Brain pericyte (primary cell): ENCODE measurements around the gene LRRC45.
"Not testable (repeated sequence)": the region's sequence is repeated elsewhere in the genome, so short reads cannot be mapped to it uniquely, and the experiment has no call there.

Experiments
- DNase-seq: peaks from one replicate; pipeline ENCODE4 v3.0.0-alpha.2; 2012; ENCODE audit warnings: low read depth, low spot score

LRRC45 gene

GRCh38 chr17:82022981-82023446, at the start of gene LRRC45:
LRRC45 (plus strand) TSS chr17:82023305; CDS start chr17:82023644, 339 bp downstream.
- peak; percentile 98 for DNase-seq

- no peak for DNase-seq
Measured at GRCh38 chr17:81973432-81973831, 49.7 kb upstream of the LRRC45 start.

DNA sequence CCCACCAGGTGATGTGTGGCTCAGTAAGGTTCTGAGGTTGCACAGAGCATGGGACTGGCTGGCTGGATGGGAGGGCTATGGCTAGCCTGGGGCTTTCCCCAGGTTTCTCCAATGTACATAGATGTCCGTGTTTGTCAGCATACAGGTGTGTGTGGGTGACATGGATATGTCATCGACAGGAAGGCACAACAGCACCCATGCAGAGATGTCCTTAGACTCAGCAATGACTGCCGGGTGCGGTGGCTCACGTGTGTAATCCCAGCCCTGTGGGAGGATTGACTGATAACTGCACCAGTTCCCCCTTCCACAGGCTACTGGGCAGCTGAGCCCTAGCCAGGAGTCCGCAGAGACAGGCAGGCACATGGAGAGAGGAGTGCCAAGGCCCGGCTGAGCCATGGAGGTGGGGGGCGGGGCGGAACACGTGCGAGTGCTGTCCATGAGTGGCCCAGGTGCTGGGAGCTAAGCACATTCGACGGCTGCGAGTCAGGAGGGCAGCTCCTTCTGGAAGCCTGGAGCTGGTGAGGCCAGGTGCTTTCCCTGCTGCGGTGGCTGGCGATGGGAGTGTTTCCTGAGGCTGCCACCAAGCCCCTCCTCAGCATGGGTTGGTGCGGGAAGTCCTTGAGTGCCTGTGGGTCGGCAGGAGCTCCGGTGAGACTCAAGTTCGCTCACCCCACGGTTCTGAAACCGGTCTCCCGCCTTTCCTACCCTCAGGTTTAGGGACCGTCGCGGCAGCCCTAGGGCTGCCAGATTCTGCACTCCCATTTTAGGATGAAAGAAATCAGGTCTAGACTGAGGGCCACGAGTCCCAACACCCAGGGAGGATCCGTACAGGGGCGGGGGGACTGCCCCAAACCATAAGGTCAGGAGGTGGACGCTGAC, 46.5 kb upstream of the LRRC45 start:
- DNase-seq, result no peak

- no peak for DNase-seq
Measured at GRCh38 chr17:81977211-81977808, 45.8 kb upstream of the LRRC45 start, which contains the start of gene ASPSCR1. ASPSCR1 (plus strand) TSS chr17:81977629; CDS start chr17:81977647, 18 bp downstream.

GRCh38 chr17:81978524-81979298, 44.4 kb upstream of the LRRC45 start:
- DNase-seq, result no peak

DNA sequence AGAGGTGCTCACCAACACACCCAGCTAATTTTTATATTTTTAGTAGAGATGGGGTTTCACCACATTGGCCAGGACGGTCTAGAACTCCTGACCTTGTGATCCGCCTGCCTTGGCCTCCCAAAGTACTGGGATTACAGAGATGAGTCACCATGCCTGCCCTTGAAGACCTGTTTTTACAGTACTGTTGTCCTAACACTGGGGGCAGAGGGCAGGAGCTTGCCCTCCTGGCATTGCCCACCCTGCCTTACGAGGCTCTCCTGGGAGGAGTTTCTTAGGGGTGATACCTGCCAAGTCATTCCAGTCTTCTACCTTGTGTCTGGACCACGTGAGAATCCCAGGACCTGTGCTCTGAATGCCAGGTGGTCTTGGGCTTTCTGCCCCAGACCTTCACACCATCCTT, 43.0 kb upstream of the LRRC45 start:
- DNase-seq, result no peak

- no peak for DNase-seq
Measured at GRCh38 chr17:81980707-81981343, 42.3 kb upstream of the LRRC45 start.

- not testable (repeated sequence) for DNase-seq
Measured at GRCh38 chr17:81981511-81981910, 41.6 kb upstream of the LRRC45 start.

DNA sequence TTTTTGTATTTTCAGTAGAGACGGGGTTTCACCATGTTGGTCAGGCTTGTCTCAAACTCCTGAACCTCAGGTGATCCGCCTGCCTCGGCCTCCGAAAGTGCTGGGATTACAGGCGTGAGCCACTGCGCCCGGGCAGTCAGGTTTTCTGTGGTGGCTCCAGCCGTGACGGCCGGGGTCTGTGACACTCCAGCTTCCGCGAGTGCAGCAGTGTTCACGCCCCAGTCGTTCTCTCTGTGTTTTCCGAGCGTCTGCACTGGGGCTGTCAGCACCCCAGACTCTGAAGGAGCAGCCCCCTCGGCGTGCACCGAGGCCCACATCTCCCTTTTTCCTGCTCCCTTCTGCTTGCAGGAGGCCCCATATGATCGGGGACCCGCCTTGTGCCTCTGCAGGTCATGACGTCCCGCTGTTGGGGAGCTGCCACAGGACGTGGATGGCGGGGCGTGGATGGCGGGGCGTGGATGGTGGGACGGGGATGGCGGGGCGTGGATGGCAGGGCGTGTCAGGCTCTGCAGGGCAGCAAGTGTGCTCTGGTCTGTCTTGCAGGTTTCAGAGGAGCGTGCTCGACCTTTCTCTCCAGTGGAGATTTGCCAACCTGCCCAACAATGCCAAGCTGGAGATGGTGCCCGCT, 40.0 kb upstream of the LRRC45 start:
- DNase-seq, result no peak

GRCh38 chr17:81983639-81984373, 39.3 kb upstream of the LRRC45 start:
- no peak for DNase-seq

GRCh38 chr17:81984773-81985410, 38.2 kb upstream of the LRRC45 start:
- no peak for DNase-seq

DNA sequence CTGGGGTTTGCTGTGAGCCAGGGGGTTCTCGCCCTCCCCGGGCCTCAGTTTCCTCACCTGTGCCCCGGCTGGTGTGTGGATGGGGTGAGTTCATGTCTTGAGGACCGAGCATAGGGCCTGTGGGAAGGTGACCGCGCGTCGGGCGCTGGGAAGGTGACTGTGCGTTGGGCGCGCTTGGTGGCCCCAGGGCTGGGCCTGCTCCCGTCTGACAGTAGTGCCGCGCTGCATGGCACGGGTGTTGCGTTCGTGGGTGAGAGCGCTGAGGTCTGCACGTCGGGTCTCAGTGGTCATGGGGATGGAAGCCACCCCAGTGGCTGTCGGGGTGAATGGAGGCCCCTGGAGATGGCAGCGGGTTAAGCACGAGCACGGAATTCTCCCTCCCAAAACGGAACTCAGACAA, 36.5 kb upstream of the LRRC45 start:
- DNase-seq, result no peak

GRCh38 chr17:81987161-81987770, 35.8 kb upstream of the LRRC45 start:
- DNase-seq, result no peak

GRCh38 chr17:81990836-81991683, 32.0 kb upstream of the LRRC45 start:
- no peak for DNase-seq

DNA sequence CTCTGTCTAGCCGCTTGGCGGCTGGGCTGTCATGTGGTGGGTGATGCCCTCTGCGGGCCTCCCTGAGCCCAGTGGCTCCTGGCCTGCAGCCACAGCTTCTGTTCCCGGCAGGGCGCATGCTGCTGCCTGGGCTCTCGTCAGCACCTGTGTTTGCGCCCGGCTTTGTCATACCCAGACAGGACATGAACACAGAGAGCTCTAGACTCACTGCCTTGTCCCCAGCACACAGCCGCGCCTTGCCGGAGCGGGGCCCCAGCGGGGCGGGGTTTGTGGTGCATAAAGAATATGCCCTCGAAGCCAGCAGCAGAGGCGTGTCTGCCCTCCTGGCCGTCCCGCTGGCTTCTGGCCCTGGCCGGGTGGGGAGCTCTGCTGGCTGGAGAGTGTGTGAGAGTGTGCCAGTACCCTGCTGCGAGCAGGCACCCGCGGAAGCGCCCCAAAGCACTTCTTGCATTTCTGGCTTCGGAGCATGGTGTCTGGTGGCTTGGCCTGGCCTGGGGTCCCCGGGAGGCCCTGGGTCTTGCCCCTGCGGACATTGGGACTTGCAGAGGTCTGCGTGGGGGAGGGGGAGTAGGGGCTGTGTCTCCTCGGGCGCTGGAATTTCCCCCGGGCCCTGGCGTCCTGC, 31.3 kb upstream of the LRRC45 start:
- no peak for DNase-seq

GRCh38 chr17:81992306-81993102, 30.6 kb upstream of the LRRC45 start:
- DNase-seq, result no peak
